ENCODE results near the gene CCDC149. TPM values are rescaled to one million over a fixed set of nuclear protein-coding genes. Genes with fewer than 3 reads are reported as not detected.

CCDC149 gene
- total and polyA plus RNA-seq, 2 of the 4 experiments (the other 2 are of a cell fraction) = 6.7 to 7.0 TPM

DNA sequence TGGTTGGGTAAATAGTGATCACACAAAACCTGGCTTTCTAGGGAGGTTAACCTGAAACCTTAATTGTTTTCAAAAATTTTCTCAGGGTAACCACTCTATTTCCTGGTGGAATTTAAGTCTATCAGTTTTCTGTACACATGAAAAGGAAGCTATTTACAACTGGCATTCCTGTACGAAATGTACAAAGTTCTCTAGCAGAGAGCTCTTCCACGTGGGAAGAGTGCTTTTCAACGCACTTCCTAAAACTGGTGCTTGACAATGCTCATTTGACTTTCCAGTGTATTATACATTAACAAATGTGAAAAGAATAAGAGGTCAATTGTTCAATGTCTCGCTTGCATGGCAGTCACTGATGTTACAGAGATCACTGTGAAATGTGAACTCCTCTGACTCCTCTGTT is 120.3 kb downstream of the CCDC149 start:
- POLR2A ChIA-PET (ENCODE audit: unreplicated experiment) = no interaction called here
- no TSS peak for BruUV-seq (replicated peaks)
- dilution Hi-C loops (cut with HindIII; ENCODE audit: low sequenced_read_pairs, unreplicated experiment) = no loop called here

More for the DNA sequence above, 120.3 kb downstream of the CCDC149 start:
- ATAC-seq (ENCODE audit: low read depth) (no peak), DNase-seq (no peak)
- Histone ChIP-seq H3K9me3 (ENCODE audit: control insufficient read depth, insufficient read depth, low read length) (no peaks in the 10 kb centered on the region), H2AK5ac (ENCODE audit: low read depth, low read length) (no peak overlapping the region), H3K4ac (ENCODE audit: low read depth, low read length) (no peak overlapping the region), H3K9me1 (ENCODE audit: insufficient read depth, low read length) (peaks cover 8% of the 10 kb centered on the region), H3K79me1 (ENCODE audit: low read depth in 1 of 2, low read length in 2 of 2) (no peaks in the 10 kb centered on the region), H3K4me3 (ENCODE audit: insufficient read depth, low read depth, low read length) (no peak overlapping the region), H3K36me3 (ENCODE audit: control insufficient read depth, insufficient read depth, low read length) (no peaks in the 10 kb centered on the region), H3K23ac (ENCODE audit: low read depth, low read length) (no peak overlapping the region), H2BK15ac (ENCODE audit: low read depth, low read length) (no peak overlapping the region), H3K56ac (ENCODE audit: extremely low read depth, insufficient read depth, low read length) (no peak overlapping the region), H3K27me3 (ENCODE audit: control insufficient read depth, insufficient read depth, low read length) (no peaks in the 10 kb centered on the region), H3K9ac (ENCODE audit: low read depth, low read length) (no peak overlapping the region), H2BK20ac (ENCODE audit: low read depth, low read length) (no peak overlapping the region), H3K4me1 (ENCODE audit: control insufficient read depth, insufficient read depth, low read length) (peaks cover 9% of the 10 kb centered on the region), H3K27ac (ENCODE audit: insufficient read depth, low read length) (no peak overlapping the region), H3K14ac (replicated peaks; ENCODE audit: low read depth, low read length) (no peak overlapping the region), H3K18ac (ENCODE audit: low read depth, low read length) (no peak overlapping the region), H4K8ac (ENCODE audit: low read depth in 2 of 2, low read length in 2 of 2) (no peak overlapping the region), H2BK5ac (ENCODE audit: low read depth, low read length, poor library complexity, severe bottlenecking) (no peak overlapping the region), H4K91ac (ENCODE audit: insufficient read depth, low read depth, low read length) (no peak overlapping the region), H2AK9ac (replicated peaks; ENCODE audit: low read depth, low read length, poor library complexity) (no peak overlapping the region), H2AFZ (replicated peaks; ENCODE audit: low read length, poor library complexity) (no peak overlapping the region), H4K20me1 (ENCODE audit: insufficient read depth, low read length) (no peaks in the 10 kb centered on the region), H3K4me2 (ENCODE audit: low read depth, low read length) (no peak overlapping the region), H2BK120ac (ENCODE audit: low read depth, low read length) (no peak overlapping the region), H4K5ac (ENCODE audit: low read depth, low read length) (no peak overlapping the region)
- in situ Hi-C loops (cut with MboI; ENCODE audit: low sequenced_read_pairs) (no loop called here), intact Hi-C loops (cut with micrococcal nuclease) (loop anchor here (10.0 kb wide), 1 partner anchor 318 kb away; no protein-coding TSS in a partner anchor)
- CTCF ChIA-PET = interaction anchor here (0.6 to 2.0 kb wide), 6 partner anchors 10 to 32 kb away, joined by 3 to 8 read pairs (median 4); no protein-coding TSS in a partner anchor
- TF ChIP-seq RAD21 (IDR thresholded peaks at IDR 0.05; ENCODE audit: low read length) = no peak
- TF ChIP-seq RCOR1 (IDR thresholded peaks at IDR 0.05; ENCODE audit: insufficient replicate concordance, low read length) = no peak
- no CpG with 5 or more reads among the region's 4 CpGs for WGBS, 2 experiments (ENCODE audit: extremely low coverage in 2 of 2, insufficient read length in 1 of 2)

Measured in IMR-90 (cell line).